ENCODE results near the gene MICAL2.

Gene MICAL2

GRCh38 chr11:12180257-12181205 is 70.1 kb downstream of the MICAL2 start:
- no peak for TF ChIP-seq CTCF (IDR thresholded peaks at IDR 0.05)
- no peaks in the 10 kb centered on the region for H3K27me3 ChIP-seq (ENCODE audit: control insufficient read depth, insufficient read depth, low read length)
- no peaks in the 10 kb centered on the region for H3K4me1 ChIP-seq
- no peaks in the 10 kb centered on the region for H3K79me2 ChIP-seq
- no peak overlapping the region for H3K9ac ChIP-seq
- H3K4me2 ChIP-seq (ENCODE audit: low read length), result no peak overlapping the region
- no peak overlapping the region for H2AFZ ChIP-seq
- H3K4me3 ChIP-seq (ENCODE audit: low read depth, low read length), result no peak overlapping the region
- H3K36me3 ChIP-seq (ENCODE audit: control insufficient read depth, insufficient read depth, low read length), result no peaks in the 10 kb centered on the region
- H3K9me3 ChIP-seq (ENCODE audit: control insufficient read depth, low read length), result no peaks in the 10 kb centered on the region
- no peak overlapping the region for H3K27ac ChIP-seq

GRCh38 chr11:12182302-12182675 is 71.9 kb downstream of the MICAL2 start:
- Histone ChIP-seq H2AFZ (no peak overlapping the region), H3K79me2 (no peaks in the 10 kb centered on the region), H3K4me3 (ENCODE audit: low read depth, low read length) (no peak overlapping the region), H3K27me3 (ENCODE audit: control insufficient read depth, insufficient read depth, low read length) (no peaks in the 10 kb centered on the region), H3K27ac (no peak overlapping the region), H3K4me2 (ENCODE audit: low read length) (no peak overlapping the region), H3K4me1 (no peaks in the 10 kb centered on the region), H3K36me3 (ENCODE audit: control insufficient read depth, insufficient read depth, low read length) (no peaks in the 10 kb centered on the region), H3K9ac (no peak overlapping the region), H3K9me3 (ENCODE audit: control insufficient read depth, low read length) (no peaks in the 10 kb centered on the region)
- TF ChIP-seq CTCF (IDR thresholded peaks at IDR 0.05), result no peak

GRCh38 chr11:12182676-12183541 is 72.5 kb downstream of the MICAL2 start:
- no peak overlapping the region for H3K27ac ChIP-seq
- no peak for TF ChIP-seq CTCF (IDR thresholded peaks at IDR 0.05)

GRCh38 chr11:12183827-12184620 is 73.6 kb downstream of the MICAL2 start:
- no peak overlapping the region for H3K4me2 ChIP-seq (ENCODE audit: low read length)
- no peaks in the 10 kb centered on the region for H3K79me2 ChIP-seq
- TF ChIP-seq CTCF (IDR thresholded peaks at IDR 0.05), result no peak
- H3K36me3 ChIP-seq (ENCODE audit: control insufficient read depth, insufficient read depth, low read length), result no peaks in the 10 kb centered on the region
- H3K27me3 ChIP-seq (ENCODE audit: control insufficient read depth, insufficient read depth, low read length), result no peaks in the 10 kb centered on the region
- H3K4me3 ChIP-seq (ENCODE audit: low read depth, low read length), result no peak overlapping the region
- no peak overlapping the region for H2AFZ ChIP-seq
- no peaks in the 10 kb centered on the region for H3K9me3 ChIP-seq (ENCODE audit: control insufficient read depth, low read length)
- H3K27ac ChIP-seq, result no peak overlapping the region
- no peaks in the 10 kb centered on the region for H3K4me1 ChIP-seq
- H3K9ac ChIP-seq, result no peak overlapping the region

More at GRCh38 chr11:12182676-12183541, 72.5 kb downstream of the MICAL2 start:
- no peak overlapping the region for H3K4me2 ChIP-seq (ENCODE audit: low read length)
- H3K4me1 ChIP-seq, result no peaks in the 10 kb centered on the region
- H3K27me3 ChIP-seq (ENCODE audit: control insufficient read depth, insufficient read depth, low read length), result no peaks in the 10 kb centered on the region
- H3K79me2 ChIP-seq, result no peaks in the 10 kb centered on the region
- no peaks in the 10 kb centered on the region for H3K9me3 ChIP-seq (ENCODE audit: control insufficient read depth, low read length)
- H3K9ac ChIP-seq, result no peak overlapping the region
- no peak overlapping the region for H2AFZ ChIP-seq
- no peaks in the 10 kb centered on the region for H3K36me3 ChIP-seq (ENCODE audit: control insufficient read depth, insufficient read depth, low read length)
- no peak overlapping the region for H3K4me3 ChIP-seq (ENCODE audit: low read depth, low read length)

Measured in parathyroid adenoma (tissue), 2 donors.